ENCODE measurements around the gene ENDOD1. TPM values are rescaled to one million over a fixed set of nuclear protein-coding genes. Genes with fewer than 3 reads are reported as not detected.

Gene ENDOD1
- total and polyA plus RNA-seq, 2 donors (not counting 1 experiment from before 2014, with no cell fraction given), result 7.0 to 11.7 TPM

DNA sequence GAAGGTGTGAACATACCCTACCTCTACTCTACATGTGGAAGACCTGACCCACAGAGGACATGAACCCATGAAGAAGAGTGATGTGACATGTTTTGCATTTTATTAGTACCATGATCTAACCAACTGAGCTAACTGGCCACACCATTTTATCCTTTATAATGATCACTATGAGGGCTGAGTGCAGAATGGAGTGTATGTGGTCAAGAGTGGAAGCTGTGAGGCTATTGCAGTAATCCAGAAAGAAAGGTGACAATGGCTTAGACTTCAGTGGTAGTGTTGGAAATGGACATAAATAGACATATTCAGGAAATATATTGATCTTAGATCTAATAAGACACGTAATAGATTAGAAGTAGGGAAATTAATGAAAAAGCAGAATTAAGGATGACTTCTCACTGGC, 19.2 kb upstream of the ENDOD1 start:
- H4K20me1 ChIP-seq (ENCODE audit: control insufficient read depth, insufficient read depth, low read length, poor library complexity, severe bottlenecking), result peaks cover 7% of the 10 kb centered on the region
- no peak overlapping the region for H3K9ac ChIP-seq (ENCODE audit: low read length)
- ChIA-PET POLR2A (interaction anchor here (5.2 kb wide), 1 partner anchor 19 kb away, joined by 46 read pairs; the partner anchor contains the start of gene ENDOD1), CTCF (interaction anchor here (0.6 to 9.3 kb wide), 18 partner anchors 9 to 1273 kb away, joined by 3 to 135 read pairs (median 5); partner anchors contain the start of genes ENDOD1 and MAML2)
- peaks cover 45% of the 10 kb centered on the region for H3K79me2 ChIP-seq (ENCODE audit: control insufficient read depth, insufficient read depth, low read length)
- 100% methylated on average over 1 of the region's 1 CpG for WGBS (ENCODE audit: insufficient coverage)
- Mint-ChIP-seq H3K27me3 (no peaks in the 10 kb centered on the region), H3K9me3 (ENCODE audit: insufficient read depth) (no peaks in the 10 kb centered on the region), H3K27ac (peak overlapping the region; percentile 1), H3K4me3 (peak overlapping the region; percentile 46), H3K4me1 (peaks cover 28% of the 10 kb centered on the region)
- peaks cover 14 to 22% of the 10 kb centered on the region in 2 donors for H3K4me1 ChIP-seq (ENCODE audit: control insufficient read depth in 2 of 2, insufficient read depth in 2 of 2, low read length in 2 of 2)
- peak overlapping the region in 1 of 2 donors; percentile 11 for H3K27ac ChIP-seq (ENCODE audit: low read length in 2 of 2)
- H3K36me3 ChIP-seq (replicated peaks in 1 of 2; ENCODE audit: control extremely low read depth in 1 of 2, control insufficient read depth in 1 of 2, extremely low read depth in 1 of 2, insufficient read depth in 2 of 2, low read length in 1 of 2), result peaks cover 4 to 5% of the 10 kb centered on the region in 2 experiments
- intact Hi-C loops (cut with micrococcal nuclease), result no loop called here
- H3K4me3 ChIP-seq (ENCODE audit: control extremely low read depth in 1 of 5, extremely low read depth in 1 of 5, insufficient read depth in 1 of 5, low read depth in 2 of 5, low read length in 4 of 5), result no peak overlapping the region
- ATAC-seq (ENCODE audit: low read depth) (no peak), DNase-seq (no peak)
- H2AFZ ChIP-seq (ENCODE audit: insufficient read depth, low read depth, low read length, poor library complexity, severe bottlenecking), result no peak overlapping the region
- no peaks in the 10 kb centered on the region for H3K27me3 ChIP-seq (replicated peaks in 1 of 4; ENCODE audit: control extremely low read depth in 1 of 4, control insufficient read depth in 3 of 4, insufficient read depth in 4 of 4, low read length in 3 of 4)
- TF ChIP-seq EZH2 (IDR thresholded peaks at IDR 0.05; ENCODE audit: borderline replicate concordance, insufficient read depth, low read depth, low read length, poor library complexity, severe bottlenecking) (no peak), CTCF (IDR thresholded peaks at IDR 0.05) (no peak)
- peak overlapping the region; percentile 22 for H3K4me2 ChIP-seq (replicated peaks; ENCODE audit: low read depth, low read length, poor library complexity, severe bottlenecking)
- H3K9me3 ChIP-seq (ENCODE audit: control extremely low read depth in 1 of 3, control insufficient read depth in 2 of 3, insufficient read depth in 1 of 3, low read length in 2 of 3), result no peaks in the 10 kb centered on the region

GRCh38 chr11:95072948-95073347, 16.7 kb upstream of the ENDOD1 start:
- no peak overlapping the region for H2AFZ ChIP-seq (ENCODE audit: insufficient read depth, low read depth, low read length, poor library complexity, severe bottlenecking)
- H3K9ac ChIP-seq (ENCODE audit: low read length), result no peak overlapping the region
- H3K36me3 ChIP-seq (replicated peaks in 1 of 2; ENCODE audit: control extremely low read depth in 1 of 2, control insufficient read depth in 1 of 2, extremely low read depth in 1 of 2, insufficient read depth in 2 of 2, low read length in 1 of 2), result peaks cover 4 to 5% of the 10 kb centered on the region in 2 experiments
- TF ChIP-seq CTCF (IDR thresholded peaks at IDR 0.05), result no peak
- TF ChIP-seq EZH2 (IDR thresholded peaks at IDR 0.05; ENCODE audit: borderline replicate concordance, insufficient read depth, low read depth, low read length, poor library complexity, severe bottlenecking), result no peak
- no peak overlapping the region for H3K27ac Mint-ChIP-seq
- H3K4me3 ChIP-seq (ENCODE audit: control extremely low read depth in 1 of 5, extremely low read depth in 1 of 5, insufficient read depth in 1 of 5, low read depth in 2 of 5, low read length in 4 of 5), result no peak overlapping the region
- H3K4me1 Mint-ChIP-seq, result peaks cover 27% of the 10 kb centered on the region
- H3K4me3 Mint-ChIP-seq, result no peak overlapping the region
- POLR2A ChIA-PET, result interaction anchor here (1.2 kb wide), 1 partner anchor 23 kb away, joined by 5 read pairs; no protein-coding TSS in a partner anchor
- H4K20me1 ChIP-seq (ENCODE audit: control insufficient read depth, insufficient read depth, low read length, poor library complexity, severe bottlenecking), result peaks cover 7% of the 10 kb centered on the region
- H3K4me2 ChIP-seq (replicated peaks; ENCODE audit: low read depth, low read length, poor library complexity, severe bottlenecking), result no peak overlapping the region
- H3K9me3 ChIP-seq (ENCODE audit: control extremely low read depth in 1 of 3, control insufficient read depth in 2 of 3, insufficient read depth in 1 of 3, low read length in 2 of 3), result no peaks in the 10 kb centered on the region
- CTCF ChIA-PET, result interaction anchor here (0.8 to 9.3 kb wide), 8 partner anchors 16 to 82 kb away, joined by 3 to 135 read pairs (median 3); partner anchors contain the start of gene ENDOD1
- ATAC-seq (ENCODE audit: low read depth), result no peak
- no peaks in the 10 kb centered on the region for H3K27me3 Mint-ChIP-seq
- no peak overlapping the region for H3K27ac ChIP-seq (ENCODE audit: low read length in 2 of 2)
- no peaks in the 10 kb centered on the region for H3K27me3 ChIP-seq (replicated peaks in 1 of 4; ENCODE audit: control extremely low read depth in 1 of 4, control insufficient read depth in 3 of 4, insufficient read depth in 4 of 4, low read length in 3 of 4)
- H3K4me1 ChIP-seq (ENCODE audit: control insufficient read depth in 2 of 2, insufficient read depth in 2 of 2, low read length in 2 of 2), result peaks cover 17 to 21% of the 10 kb centered on the region in 2 donors
- intact Hi-C loops (cut with micrococcal nuclease), result no loop called here
- peaks cover 42% of the 10 kb centered on the region for H3K79me2 ChIP-seq (ENCODE audit: control insufficient read depth, insufficient read depth, low read length)
- DNase-seq, result no peak
- H3K9me3 Mint-ChIP-seq (ENCODE audit: insufficient read depth), result no peaks in the 10 kb centered on the region

All from B cell (primary cell).